HG02840 (cell line): ENCODE data around the gene NCBP1.
"Not testable (repeated sequence)": the region's sequence is repeated elsewhere in the genome, so short reads cannot be mapped to it uniquely, and the experiment has no call there.

Experiments used
- ATAC-seq: cut with Tn5 transposase; IDR thresholded peaks from one replicate; pipeline ENCODE4 v1.9.1; 2021; ENCODE audit warnings: mild to moderate bottlenecking, moderate library complexity, moderate number of reproducible peaks; ENCODE audit not compliant: unreplicated experiment, low FRiP score

The NCBP1 gene

GRCh38 chr9:97622483-97622882 is 11.1 kb upstream of the NCBP1 start:
- not testable (repeated sequence) for ATAC-seq

DNA sequence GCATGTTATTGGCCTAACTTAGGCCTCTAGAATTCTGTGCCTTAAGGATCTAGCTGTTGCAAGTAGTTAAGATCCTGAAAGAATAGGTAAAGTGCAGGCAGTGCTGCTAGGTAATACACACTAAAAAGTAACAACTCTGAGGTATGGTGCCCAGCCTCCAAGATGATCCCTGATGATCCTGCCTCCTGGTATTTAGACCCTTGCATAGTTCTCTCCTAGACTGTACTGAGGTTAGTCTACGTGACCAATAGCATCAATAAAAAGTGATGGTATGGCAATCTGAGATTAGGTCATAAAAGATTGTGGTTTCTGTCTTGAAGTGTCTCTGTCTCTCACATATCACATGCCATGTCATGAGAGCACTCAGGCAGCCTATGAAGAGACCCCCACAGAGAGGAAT is 9.7 kb upstream of the NCBP1 start:
- no peak for ATAC-seq

- no peak for ATAC-seq
Observed at GRCh38 chr9:97625620-97626019, 8.0 kb upstream of the NCBP1 start.

GRCh38 chr9:97627624-97628023 is 6.0 kb upstream of the NCBP1 start:
- no peak for ATAC-seq

GRCh38 chr9:97628668-97629067 is 5.0 kb upstream of the NCBP1 start:
- no peak for ATAC-seq

DNA sequence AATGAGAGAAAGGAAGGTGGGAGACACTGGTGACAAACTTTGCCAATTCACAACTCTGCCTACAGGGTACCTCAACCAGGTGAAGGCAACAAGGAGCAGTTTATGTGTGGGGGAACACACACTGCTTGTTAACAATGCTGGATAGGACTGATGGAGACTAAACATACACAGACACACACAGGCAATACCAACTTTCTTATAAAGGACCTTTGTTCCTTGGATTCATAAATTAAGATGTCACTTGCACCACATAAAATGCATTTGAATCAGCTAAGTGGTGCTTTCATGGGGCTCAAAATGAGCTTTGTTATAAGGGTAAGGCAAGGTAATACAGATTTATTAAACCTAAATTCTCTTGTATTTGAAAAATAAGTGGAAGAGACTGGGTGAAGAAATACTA is 4.5 kb upstream of the NCBP1 start:
- no peak for ATAC-seq

- ATAC-seq = no peak
Observed at GRCh38 chr9:97630591-97630990, 3.0 kb upstream of the NCBP1 start.

DNA sequence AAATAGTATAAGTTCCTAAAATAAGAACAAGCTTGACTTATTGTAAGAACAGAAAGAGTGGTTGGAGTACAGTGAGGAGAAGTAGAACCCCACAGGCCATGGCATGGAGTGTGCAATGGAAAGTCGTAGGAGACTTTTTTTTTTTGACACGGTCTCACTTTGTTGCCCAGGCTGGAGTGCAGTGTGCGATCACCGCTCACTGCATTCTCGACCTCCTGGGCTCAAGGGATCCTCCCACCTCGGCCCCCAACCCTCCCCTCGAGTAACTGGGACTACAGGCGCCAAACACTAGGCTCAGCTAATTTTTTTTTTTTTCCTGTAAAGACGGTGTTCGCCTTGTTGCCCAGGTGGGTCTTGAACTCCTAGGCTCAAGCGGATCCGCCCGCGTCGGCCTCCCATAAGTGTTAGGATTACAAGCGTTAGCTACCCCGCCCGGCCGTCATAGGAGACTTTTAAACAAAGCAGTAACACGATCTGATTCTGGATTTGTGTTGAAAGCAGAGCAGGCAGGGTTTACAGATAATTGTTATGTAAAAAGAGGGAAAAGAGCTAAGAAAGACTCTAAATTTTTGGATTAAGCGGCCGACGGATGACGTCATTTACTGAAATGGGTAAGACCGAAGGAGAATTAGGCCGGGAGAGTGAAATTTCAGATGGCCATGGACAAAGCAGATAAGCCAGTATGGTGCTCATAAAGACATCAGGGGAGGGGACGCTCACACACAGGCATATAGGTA is 1.2 kb upstream of the NCBP1 start:
- peak; percentile 13 for ATAC-seq

GRCh38 chr9:97633859-97634490 is 354 bp downstream of the NCBP1 start:
- ATAC-seq = no peak

- no peak for ATAC-seq
Observed at GRCh38 chr9:97635026-97635425, 1.4 kb downstream of the NCBP1 start.

- no peak for ATAC-seq
Observed at GRCh38 chr9:97636903-97637302, 3.3 kb downstream of the NCBP1 start.

GRCh38 chr9:97638666-97639065 is 5.0 kb downstream of the NCBP1 start:
- ATAC-seq = no peak

DNA sequence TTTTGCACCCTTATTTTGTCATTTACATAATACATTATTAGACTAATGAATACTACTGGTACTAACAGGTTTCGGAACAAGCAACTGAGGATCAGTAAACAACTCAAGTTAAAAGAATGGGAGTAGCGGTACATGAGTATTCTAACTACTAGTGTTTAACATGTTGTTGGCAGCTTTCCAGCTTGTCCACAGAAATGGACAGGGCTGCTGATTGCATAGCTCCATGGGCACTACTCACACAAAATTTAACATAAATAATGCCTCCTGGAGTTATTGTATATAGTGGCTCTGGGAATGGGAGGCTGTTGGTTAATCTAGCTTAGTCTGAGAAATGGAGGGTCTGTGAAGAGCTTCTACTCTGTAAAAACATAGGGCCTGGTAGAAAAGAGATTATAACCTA is 6.7 kb downstream of the NCBP1 start:
- ATAC-seq = no peak

GRCh38 chr9:97645720-97646119 is 12.1 kb downstream of the NCBP1 start:
- no peak for ATAC-seq

DNA sequence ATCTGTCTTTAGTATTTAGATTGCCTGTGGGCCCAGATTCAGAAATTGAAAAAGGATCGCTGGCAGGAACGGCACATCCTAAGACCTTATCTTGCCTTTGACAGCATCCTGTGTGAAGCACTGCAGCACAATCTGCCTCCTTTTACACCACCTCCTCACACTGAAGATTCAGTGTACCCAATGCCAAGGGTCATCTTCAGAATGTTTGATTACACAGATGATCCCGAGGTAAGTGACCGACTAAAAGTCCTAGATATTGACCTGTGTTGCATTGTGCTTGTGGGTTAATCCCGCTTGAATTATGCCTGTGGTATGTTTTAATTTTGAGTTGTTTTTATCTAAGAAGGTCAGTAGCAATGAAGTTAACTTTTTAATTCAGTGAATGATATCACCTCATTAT is 14.4 kb downstream of the NCBP1 start:
- ATAC-seq = no peak

GRCh38 chr9:97651646-97652045 is 18.0 kb downstream of the NCBP1 start:
- ATAC-seq = no peak

DNA sequence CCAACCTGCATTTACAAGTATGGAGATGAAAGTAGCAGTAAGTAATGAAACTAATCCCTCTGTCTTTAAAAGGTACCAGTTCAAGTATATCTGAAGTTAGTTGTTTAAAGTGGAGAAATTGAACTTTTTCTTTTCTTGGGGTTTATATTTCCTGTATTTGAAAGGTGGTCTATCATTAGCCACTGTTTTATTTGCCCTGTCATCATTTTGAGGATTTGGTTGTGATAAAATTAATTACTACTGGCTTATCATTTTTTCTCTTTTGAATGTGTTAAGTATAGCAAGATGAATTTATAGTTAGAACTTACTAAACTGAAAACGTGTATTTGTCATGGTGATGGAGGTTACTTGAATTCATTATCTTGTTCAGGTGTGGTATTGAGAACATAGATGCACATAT is 25.1 kb downstream of the NCBP1 start:
- no peak for ATAC-seq

GRCh38 chr9:97659771-97660170 is 26.1 kb downstream of the NCBP1 start:
- no peak for ATAC-seq

DNA sequence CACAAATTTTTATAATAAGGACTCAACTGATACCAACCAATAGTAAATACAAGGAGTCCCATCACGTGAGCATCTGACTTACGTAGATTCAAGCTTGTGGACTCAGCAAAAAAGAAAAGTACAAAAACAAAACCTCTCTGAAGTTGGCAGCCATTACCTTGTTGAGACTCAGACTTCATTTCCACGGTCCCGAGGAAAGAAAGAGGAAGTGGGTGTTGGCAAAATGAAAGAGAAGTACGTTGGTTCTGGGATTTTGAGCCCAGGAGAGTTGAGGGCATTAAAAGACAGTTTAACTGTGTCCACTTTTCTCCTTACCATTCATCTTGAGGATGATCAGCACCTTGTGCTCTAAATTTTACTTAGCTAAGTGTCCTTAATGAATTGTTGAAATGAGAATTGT is 26.7 kb downstream of the NCBP1 start:
- no peak for ATAC-seq

DNA sequence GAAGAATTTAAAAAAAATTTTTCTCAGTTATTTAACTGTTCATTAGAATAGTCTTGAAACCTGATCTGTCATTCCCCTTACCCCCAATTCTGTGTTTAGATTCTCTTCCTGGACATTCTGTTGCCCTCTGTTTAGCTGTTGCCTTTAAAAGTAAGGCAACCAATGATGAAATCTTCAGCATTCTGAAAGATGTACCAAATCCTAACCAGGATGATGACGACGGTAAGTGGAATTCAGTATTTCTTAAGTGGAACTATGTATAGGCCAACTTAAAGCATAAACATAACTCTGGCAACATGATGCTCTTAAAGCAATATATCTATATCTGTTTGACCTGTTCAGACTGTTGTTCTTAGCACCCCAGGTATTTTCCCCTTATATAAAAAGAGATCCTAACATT is 27.2 kb downstream of the NCBP1 start:
- ATAC-seq = no peak

- ATAC-seq = no peak
Observed at GRCh38 chr9:97665742-97666141, 32.1 kb downstream of the NCBP1 start.

GRCh38 chr9:97666907-97667686 is 33.5 kb downstream of the NCBP1 start:
- no peak for ATAC-seq
